ENCODE measurements around the gene EMD. TPM values are rescaled to one million over a fixed set of nuclear protein-coding genes. Genes with fewer than 3 reads are reported as not detected.

Gene EMD
- total and polyA plus RNA-seq, 2 of the 13 experiments (the other 11 are each of a cell fraction or from before 2014, with no cell fraction given) = 14.5 to 14.9 TPM

DNA sequence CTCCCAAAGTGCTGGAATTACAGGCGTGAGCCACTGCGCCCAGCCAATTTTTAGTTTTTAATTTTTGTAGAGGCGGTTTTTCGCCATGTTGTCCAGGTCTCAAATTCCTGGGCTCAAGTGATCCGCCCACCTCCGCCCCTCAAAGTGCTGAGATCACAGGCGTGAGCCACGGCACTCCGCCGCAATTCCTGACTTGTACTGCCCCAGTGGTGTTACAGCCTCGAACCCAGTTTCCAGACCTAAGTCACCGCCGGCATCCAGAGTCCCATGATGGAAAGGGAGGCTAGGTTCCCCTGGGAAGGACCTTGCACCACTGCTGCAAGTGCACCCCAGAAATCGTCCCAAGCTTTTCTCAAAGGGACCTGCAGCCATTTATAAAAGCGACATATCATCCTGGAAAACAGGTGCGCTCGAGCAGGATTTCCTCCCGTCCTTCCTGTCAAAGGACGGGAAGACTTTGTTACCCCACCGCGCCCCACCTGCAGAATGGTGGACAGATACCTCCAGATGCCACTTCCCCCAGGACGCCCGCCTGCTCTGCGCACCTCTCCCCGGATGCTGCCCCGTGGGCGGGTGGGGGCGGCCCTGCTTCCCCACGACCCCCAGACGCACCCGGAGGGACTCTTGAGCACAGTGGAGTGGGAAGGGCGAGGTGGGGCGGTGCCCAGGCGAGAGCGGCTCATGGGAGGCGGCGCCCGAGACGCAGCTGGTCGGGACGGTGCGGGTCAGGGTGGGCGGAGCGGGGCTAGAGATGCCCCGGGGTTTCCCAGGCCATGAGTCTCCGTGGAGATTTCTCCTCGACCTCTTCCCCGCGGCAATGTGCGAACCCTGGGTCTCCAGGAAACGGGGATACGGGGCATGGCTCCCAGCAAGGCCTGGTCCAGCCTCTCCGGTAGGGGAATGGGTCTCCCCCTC, 18.1 kb downstream of the EMD start (continued):
- TF ChIP-seq, protein P1, sequence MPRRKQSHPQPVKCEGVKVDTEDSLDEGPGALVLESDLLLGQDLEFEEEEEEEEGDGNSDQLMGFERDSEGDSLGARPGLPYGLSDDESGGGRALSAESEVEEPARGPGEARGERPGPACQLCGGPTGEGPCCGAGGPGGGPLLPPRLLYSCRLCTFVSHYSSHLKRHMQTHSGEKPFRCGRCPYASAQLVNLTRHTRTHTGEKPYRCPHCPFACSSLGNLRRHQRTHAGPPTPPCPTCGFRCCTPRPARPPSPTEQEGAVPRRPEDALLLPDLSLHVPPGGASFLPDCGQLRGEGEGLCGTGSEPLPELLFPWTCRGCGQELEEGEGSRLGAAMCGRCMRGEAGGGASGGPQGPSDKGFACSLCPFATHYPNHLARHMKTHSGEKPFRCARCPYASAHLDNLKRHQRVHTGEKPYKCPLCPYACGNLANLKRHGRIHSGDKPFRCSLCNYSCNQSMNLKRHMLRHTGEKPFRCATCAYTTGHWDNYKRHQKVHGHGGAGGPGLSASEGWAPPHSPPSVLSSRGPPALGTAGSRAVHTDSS (CRISPR knock-in tag; conservative IDR thresholded peaks at IDR 0.05) = no peak
- TF ChIP-seq DRAP1 (CRISPR knock-in tag; IDR thresholded peaks at IDR 0.05) (no peak), ZNF350 (CRISPR knock-in tag; IDR thresholded peaks at IDR 0.05; ENCODE audit: borderline replicate concordance, low read depth) (peak; percentile 11; the same call in 1 of the 2 replicates), FOXA3 (CRISPR knock-in tag; IDR thresholded peaks at IDR 0.05) (no peak), ATF1 (CRISPR knock-in tag; IDR thresholded peaks at IDR 0.05) (no peak), NFKB2 (CRISPR knock-in tag; IDR thresholded peaks at IDR 0.05; ENCODE audit: borderline replicate concordance) (no peak; the same call in 1 of the 2 replicates), ZNF101 (CRISPR knock-in tag; IDR thresholded peaks at IDR 0.05; ENCODE audit: borderline replicate concordance, low read depth) (0 out of 2 replicates have a peak, but pooled peaks have one; percentile 6), ZNF761 (CRISPR knock-in tag; conservative IDR thresholded peaks at IDR 0.05) (no peak), ZSCAN21 (CRISPR knock-in tag; IDR thresholded peaks at IDR 0.05; ENCODE audit: borderline replicate concordance) (0 out of 2 replicates have a peak, but pooled peaks have one; percentile 32), ZNF737 (CRISPR knock-in tag; IDR thresholded peaks at IDR 0.05; ENCODE audit: borderline replicate concordance) (no peak), ZNF446 (CRISPR knock-in tag; IDR thresholded peaks at IDR 0.05) (no peak), ZNF644 (CRISPR knock-in tag; IDR thresholded peaks at IDR 0.05; ENCODE audit: low read depth) (no peak), ZFP36L2 (CRISPR knock-in tag; IDR thresholded peaks at IDR 0.05) (no peak), TSC22D2 (CRISPR knock-in tag; IDR thresholded peaks at IDR 0.05; ENCODE audit: borderline replicate concordance) (no peak), AKAP8 (CRISPR knock-in tag; IDR thresholded peaks at IDR 0.05) (0 out of 2 replicates have a peak, but pooled peaks have one; percentile 4), ZNF280D (CRISPR knock-in tag; IDR thresholded peaks at IDR 0.05) (0 out of 2 replicates have a peak, but pooled peaks have one; percentile 15), GFI1 (CRISPR knock-in tag; IDR thresholded peaks at IDR 0.05; ENCODE audit: borderline replicate concordance) (no peak; the same call in 1 of the 2 replicates), MIER3 (CRISPR knock-in tag; IDR thresholded peaks at IDR 0.05; ENCODE audit: borderline replicate concordance) (no peak), AGO2 (optimal IDR thresholded peaks at IDR 0.05; ENCODE audit: low read depth, low read length) (peak; percentile 62), SP5 (CRISPR knock-in tag; IDR thresholded peaks at IDR 0.05; ENCODE audit: borderline replicate concordance, low read depth) (peak; percentile 55; the same call in 1 of the 2 replicates), ZNF121 (CRISPR knock-in tag; IDR thresholded peaks at IDR 0.05) (0 out of 2 replicates have a peak, but pooled peaks have one; percentile 28), CHCHD3 (CRISPR knock-in tag; IDR thresholded peaks at IDR 0.05) (no peak), ZNF335 (CRISPR knock-in tag; IDR thresholded peaks at IDR 0.05) (no peak)
- TF ChIP-seq, protein P2, sequence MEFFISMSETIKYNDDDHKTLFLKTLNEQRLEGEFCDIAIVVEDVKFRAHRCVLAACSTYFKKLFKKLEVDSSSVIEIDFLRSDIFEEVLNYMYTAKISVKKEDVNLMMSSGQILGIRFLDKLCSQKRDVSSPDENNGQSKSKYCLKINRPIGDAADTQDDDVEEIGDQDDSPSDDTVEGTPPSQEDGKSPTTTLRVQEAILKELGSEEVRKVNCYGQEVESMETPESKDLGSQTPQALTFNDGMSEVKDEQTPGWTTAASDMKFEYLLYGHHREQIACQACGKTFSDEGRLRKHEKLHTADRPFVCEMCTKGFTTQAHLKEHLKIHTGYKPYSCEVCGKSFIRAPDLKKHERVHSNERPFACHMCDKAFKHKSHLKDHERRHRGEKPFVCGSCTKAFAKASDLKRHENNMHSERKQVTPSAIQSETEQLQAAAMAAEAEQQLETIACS (CRISPR knock-in tag; IDR thresholded peaks at IDR 0.05) = 0 out of 2 replicates have a peak, but pooled peaks have one; percentile 19
